Thyroid gland (tissue), 4 donors: ENCODE measurements around the gene BANP. TPM values are rescaled to one million over a fixed set of nuclear protein-coding genes. Genes with fewer than 3 reads are reported as not detected.
A peak's percentile ranks its signal among the peaks of the same experiment; 100 is the strongest.

Experiments used
- DNase-seq, 2 donors: peaks; one replicate each; pipeline ENCODE4 v3.0.0-alpha.2; 2019
- H3K27ac ChIP-seq, 3 donors: fragments of 200-600 bp; sonication (generic); 1 replicate in 2 of 3; 2 replicates in 1 of 3; pipeline ENCODE4 v1.5.1; 2016 to 2019; ENCODE audit warnings: mild to moderate bottlenecking in 1 of 3, moderate library complexity in 1 of 3
- H3K27me3 ChIP-seq: fragments of 200-600 bp; sonication (generic); one replicate; pipeline ENCODE4 v1.5.1; 2019
- H3K36me3 ChIP-seq, 2 donors: fragments of 200-600 bp; sonication (generic); one replicate each; pipeline ENCODE4 v1.5.1; 2016 to 2019
- H3K4me1 ChIP-seq, 2 donors: fragments of 200-600 bp; sonication (generic); one replicate each; pipeline ENCODE4 v1.5.1; 2017 to 2019
- H3K4me3 ChIP-seq, 3 donors: fragments of 200-600 bp; sonication (generic); replicated peaks in 1 of 3; 1 replicate in 2 of 3; 2 replicates in 1 of 3; pipeline ENCODE4 v1.5.1; 2016; ENCODE audit warnings: mild to moderate bottlenecking in 1 of 3
- H3K9me3 ChIP-seq: fragments of 200-600 bp; sonication (generic); one replicate; pipeline ENCODE4 v1.5.1; 2017
- POLR2A ChIP-seq, 2 donors: fragments of 450-650 bp; IDR thresholded peaks; one replicate each; pipeline ENCODE4 v1.6.1; 2017; ENCODE audit warnings: antibody characterized with exemption in 2 of 2, mild to moderate bottlenecking in 2 of 2, moderate library complexity in 1 of 2
- WGBS, 2 donors: methylation state at CpG; one replicate each; pipeline ENCODE4 v1.1.5; 2017; 5-methylcytosine and 5-hydroxymethylcytosine counted together
- intact Hi-C: fragments of 100-400 bp; cut with DNase I; formaldehyde crosslinking; loops from one replicate; pipeline ENCODE4 v1.15.1; 2023
- total RNA-seq, 4 donors: library from RNA; depleted of rRNA; stranded (reverse); fragments of >200 nt; gene quantifications; one replicate each; pipeline ENCODE4 v1.2.3, GENCODE V29; 2016
- TF ChIP-seq, protein P1 (sequence below), 6 experiments: fragments of 200-600 bp in 3 of 6; fragments of 450-650 bp in 3 of 6; sonication (generic) in 3 of 6; IDR thresholded peaks; one replicate each; pipeline ENCODE4 v1.5.1; 2016 to 2019; ENCODE audit warnings: antibody characterized with exemption in 6 of 6, mild to moderate bottlenecking in 2 of 6, inconsistent platforms in 1 of 6, moderate library complexity in 1 of 6

The BANP gene
- total RNA-seq, 4 donors from 2014 or later = 22.8 to 42.7 (median 29.8) TPM

GRCh38 chr16:88010968-88011483 lies 59.8 kb downstream of the BANP start:
- H3K27me3 ChIP-seq = no peaks in the 10 kb centered on the region
- intact Hi-C loops = no loop called here
- 94 to 97% methylated on average over 18 of the region's 19 CpGs for WGBS, 2 donors
- no peak overlapping the region for H3K4me3 ChIP-seq
- H3K4me1 ChIP-seq = peaks cover 6 to 13% of the 10 kb centered on the region in 2 donors
- DNase-seq = no peak
- H3K9me3 ChIP-seq = no peaks in the 10 kb centered on the region
- H3K27ac ChIP-seq = no peak overlapping the region
- no peaks in the 10 kb centered on the region for H3K36me3 ChIP-seq
- TF ChIP-seq, protein P1, sequence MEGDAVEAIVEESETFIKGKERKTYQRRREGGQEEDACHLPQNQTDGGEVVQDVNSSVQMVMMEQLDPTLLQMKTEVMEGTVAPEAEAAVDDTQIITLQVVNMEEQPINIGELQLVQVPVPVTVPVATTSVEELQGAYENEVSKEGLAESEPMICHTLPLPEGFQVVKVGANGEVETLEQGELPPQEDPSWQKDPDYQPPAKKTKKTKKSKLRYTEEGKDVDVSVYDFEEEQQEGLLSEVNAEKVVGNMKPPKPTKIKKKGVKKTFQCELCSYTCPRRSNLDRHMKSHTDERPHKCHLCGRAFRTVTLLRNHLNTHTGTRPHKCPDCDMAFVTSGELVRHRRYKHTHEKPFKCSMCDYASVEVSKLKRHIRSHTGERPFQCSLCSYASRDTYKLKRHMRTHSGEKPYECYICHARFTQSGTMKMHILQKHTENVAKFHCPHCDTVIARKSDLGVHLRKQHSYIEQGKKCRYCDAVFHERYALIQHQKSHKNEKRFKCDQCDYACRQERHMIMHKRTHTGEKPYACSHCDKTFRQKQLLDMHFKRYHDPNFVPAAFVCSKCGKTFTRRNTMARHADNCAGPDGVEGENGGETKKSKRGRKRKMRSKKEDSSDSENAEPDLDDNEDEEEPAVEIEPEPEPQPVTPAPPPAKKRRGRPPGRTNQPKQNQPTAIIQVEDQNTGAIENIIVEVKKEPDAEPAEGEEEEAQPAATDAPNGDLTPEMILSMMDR (IDR thresholded peaks at IDR 0.05) = no peak
- TF ChIP-seq POLR2A (IDR thresholded peaks at IDR 0.05) = no peak

- no peaks in the 10 kb centered on the region for H3K36me3 ChIP-seq
- intact Hi-C loops = no loop called here
- DNase-seq = no peak
- 94 to 96% methylated on average over 10 of the region's 10 CpGs for WGBS, 2 donors
- H3K9me3 ChIP-seq = no peaks in the 10 kb centered on the region
- H3K27me3 ChIP-seq = no peaks in the 10 kb centered on the region
- peaks cover 6 to 13% of the 10 kb centered on the region in 2 donors for H3K4me1 ChIP-seq
- H3K27ac ChIP-seq = no peak overlapping the region
- no peak overlapping the region for H3K4me3 ChIP-seq
- no peak for TF ChIP-seq POLR2A (IDR thresholded peaks at IDR 0.05)
- TF ChIP-seq, protein P1 (IDR thresholded peaks at IDR 0.05) = no peak
Observed at GRCh38 chr16:88012360-88012759, 61.1 kb downstream of the BANP start.

DNA sequence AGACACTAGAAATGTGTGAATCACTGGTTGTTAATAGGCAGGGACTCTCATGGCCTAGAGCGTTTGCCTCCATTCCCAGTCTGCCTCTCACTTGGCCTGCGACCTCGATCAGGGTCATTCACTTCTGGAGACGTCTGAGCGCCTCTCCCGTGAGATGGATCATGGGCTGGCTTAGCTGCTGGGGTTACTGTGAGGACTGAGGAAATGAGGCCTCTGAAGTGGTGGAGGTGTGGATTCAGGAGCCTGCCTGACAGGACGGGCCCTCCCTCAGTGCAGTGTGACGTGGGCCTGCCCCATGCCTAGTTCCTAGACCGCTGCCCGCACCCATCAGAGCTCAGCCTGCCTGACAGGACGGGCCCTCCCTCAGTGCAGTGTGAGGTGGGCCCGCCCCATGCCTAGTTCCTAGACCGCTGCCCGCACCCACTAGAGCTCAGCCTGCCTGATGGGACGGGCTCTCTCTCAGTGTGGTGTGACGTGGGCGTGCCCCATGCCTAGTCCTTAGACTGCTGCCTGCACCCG lies 61.9 kb downstream of the BANP start:
- WGBS, 2 donors = 40 to 49% methylated on average over 7 to 13 of the region's 18 CpGs
- TF ChIP-seq, protein P1 (IDR thresholded peaks at IDR 0.05) = no peak
- TF ChIP-seq POLR2A (IDR thresholded peaks at IDR 0.05) = no peak
- Histone ChIP-seq H3K4me1 (peaks cover 6 to 13% of the 10 kb centered on the region in 2 donors), H3K4me3 (no peak overlapping the region), H3K9me3 (no peaks in the 10 kb centered on the region), H3K27ac (no peak overlapping the region), H3K27me3 (no peaks in the 10 kb centered on the region), H3K36me3 (no peaks in the 10 kb centered on the region)
- DNase-seq = peak; percentile 71 to 72
- intact Hi-C loops = no loop called here

GRCh38 chr16:88013766-88014251 lies 62.6 kb downstream of the BANP start:
- no peak for DNase-seq
- intact Hi-C loops = no loop called here
- peak overlapping the region in 2 of 3 donors; percentile 2 to 24 for H3K27ac ChIP-seq

More at GRCh38 chr16:88013766-88014251, 62.6 kb downstream of the BANP start:
- H3K4me1 ChIP-seq = peaks cover 6 to 13% of the 10 kb centered on the region in 2 donors
- no peaks in the 10 kb centered on the region for H3K36me3 ChIP-seq
- WGBS, 2 donors = 81 to 86% methylated on average over 7 to 8 of the region's 8 CpGs
- no peaks in the 10 kb centered on the region for H3K9me3 ChIP-seq
- TF ChIP-seq, protein P1 (IDR thresholded peaks at IDR 0.05) = no peak
- TF ChIP-seq POLR2A (IDR thresholded peaks at IDR 0.05) = no peak
- H3K27me3 ChIP-seq = no peaks in the 10 kb centered on the region
- H3K4me3 ChIP-seq = no peak overlapping the region
